Measurements from ENCODE around the gene FHIP1B. TPM values are rescaled to one million over a fixed set of nuclear protein-coding genes. Genes with fewer than 3 reads are reported as not detected.
"Not testable (repeated sequence)": the region's sequence is repeated elsewhere in the genome, so short reads cannot be mapped to it uniquely, and the experiment has no call there.

Gene FHIP1B
- total RNA-seq (ENCODE audit: unreplicated experiment): 25.3 TPM
- long read RNA-seq, partial matches to known transcripts: 1 of 4 reads
- long read RNA-seq, other reads (novel, unspliced or antisense): 3 of 4 reads

- peak within 1 kb of the TSS; percentile 97 for H3K4me3 Mint-ChIP-seq (ENCODE audit: unreplicated experiment)
- H3K27ac Mint-ChIP-seq (ENCODE audit: unreplicated experiment): peak within 1 kb of the TSS; percentile 83
- peak; percentile 99 for DNase-seq
These were observed at the start of gene FHIP1B for GRCh38 chr11:6234387-6235107. Gene FHIP1B, minus strand, starts transcription at chr11:6234636. Its CDS starts 10,120 bp downstream, at chr11:6224516.

DNA sequence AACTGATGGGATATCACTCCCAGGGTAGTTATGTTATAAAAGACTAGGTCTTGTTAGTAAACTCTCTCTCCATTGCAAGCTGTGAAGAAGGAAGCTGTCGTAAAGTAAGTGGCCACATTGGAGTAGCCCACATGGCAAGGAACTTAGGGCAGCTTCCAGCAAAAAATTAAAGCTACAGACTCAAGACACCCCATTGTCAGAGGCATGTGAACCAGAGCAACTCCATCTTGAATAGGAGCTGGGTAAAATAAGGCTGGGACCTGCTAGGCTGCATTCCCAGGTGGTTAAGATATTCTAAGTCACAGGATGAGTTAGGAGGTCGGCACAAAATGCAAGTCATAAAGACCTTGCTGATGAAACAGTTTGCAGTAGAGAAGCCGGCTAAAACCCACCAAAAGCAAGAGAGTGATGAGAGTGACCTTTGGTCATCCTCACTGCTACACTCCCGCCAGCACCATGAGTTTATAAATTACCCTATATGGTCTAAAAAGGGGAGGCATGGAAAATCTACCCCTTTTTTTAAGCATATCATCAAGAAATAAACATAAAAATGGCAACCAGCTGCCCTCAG, 49.1 kb upstream of the FHIP1B start:
- Mint-ChIP-seq H3K36me3 (ENCODE audit: unreplicated experiment) (no peaks in the 10 kb centered on the region), H3K9me3 (ENCODE audit: unreplicated experiment) (no peaks in the 10 kb centered on the region), H3K4me3 (ENCODE audit: unreplicated experiment) (no peak overlapping the region), H3K4me1 (ENCODE audit: low read depth, unreplicated experiment) (no peaks in the 10 kb centered on the region), H3K27ac (ENCODE audit: unreplicated experiment) (no peak overlapping the region), H3K27me3 (ENCODE audit: unreplicated experiment) (peaks cover 6% of the 10 kb centered on the region)
- no peak for DNase-seq
- no peak for TF ChIP-seq CTCF (IDR thresholded peaks at IDR 0.05; ENCODE audit: partially characterized antibody, unreplicated experiment)

More at GRCh38 chr11:6234387-6235107, at the start of gene FHIP1B:
- Mint-ChIP-seq H3K27me3 (ENCODE audit: unreplicated experiment) (peaks cover 5% of the 10 kb centered on the region), H3K4me1 (ENCODE audit: low read depth, unreplicated experiment) (peaks cover 2% of the 10 kb centered on the region), H3K9me3 (ENCODE audit: unreplicated experiment) (peaks cover 3% of the 10 kb centered on the region), H3K36me3 (ENCODE audit: unreplicated experiment) (no peaks in the 10 kb centered on the region)
- TF ChIP-seq CTCF (IDR thresholded peaks at IDR 0.05; ENCODE audit: partially characterized antibody, unreplicated experiment): no peak

DNA sequence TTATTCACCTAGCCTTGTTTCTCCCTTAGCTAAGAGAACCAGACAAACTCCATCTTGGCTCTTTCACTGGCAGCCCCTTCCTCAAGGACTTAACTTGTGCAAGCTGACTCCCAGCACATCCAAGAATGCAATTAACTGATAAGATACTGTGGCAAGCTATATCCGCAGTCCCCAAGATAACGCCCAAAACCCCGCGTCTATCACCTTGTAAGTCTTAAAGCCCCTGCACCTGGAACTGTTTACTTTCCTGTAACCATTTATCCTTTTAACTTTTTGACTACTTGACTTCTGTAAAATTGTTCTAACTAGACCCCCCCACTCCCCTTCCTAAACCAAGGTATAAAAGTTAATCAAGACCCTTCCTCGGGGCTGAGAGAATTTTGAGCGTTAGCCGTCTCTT, 46.4 kb upstream of the FHIP1B start:
- H3K27ac Mint-ChIP-seq (ENCODE audit: unreplicated experiment); H3K4me1 Mint-ChIP-seq (ENCODE audit: low read depth, unreplicated experiment); H3K4me3 Mint-ChIP-seq (ENCODE audit: unreplicated experiment); DNase-seq; H3K36me3 Mint-ChIP-seq (ENCODE audit: unreplicated experiment); H3K27me3 Mint-ChIP-seq (ENCODE audit: unreplicated experiment); H3K9me3 Mint-ChIP-seq (ENCODE audit: unreplicated experiment): not testable (repeated sequence)

GRCh38 chr11:6273188-6273587, 38.8 kb upstream of the FHIP1B start:
- Mint-ChIP-seq H3K4me3 (ENCODE audit: unreplicated experiment) (no peak overlapping the region), H3K27me3 (ENCODE audit: unreplicated experiment) (peaks cover 2% of the 10 kb centered on the region), H3K4me1 (ENCODE audit: low read depth, unreplicated experiment) (peaks cover 8% of the 10 kb centered on the region), H3K27ac (ENCODE audit: unreplicated experiment) (peak overlapping the region; percentile 14), H3K36me3 (ENCODE audit: unreplicated experiment) (no peaks in the 10 kb centered on the region), H3K9me3 (ENCODE audit: unreplicated experiment) (peaks cover 2% of the 10 kb centered on the region)
- TF ChIP-seq CTCF (IDR thresholded peaks at IDR 0.05; ENCODE audit: partially characterized antibody, unreplicated experiment): no peak
- DNase-seq: no peak

DNA sequence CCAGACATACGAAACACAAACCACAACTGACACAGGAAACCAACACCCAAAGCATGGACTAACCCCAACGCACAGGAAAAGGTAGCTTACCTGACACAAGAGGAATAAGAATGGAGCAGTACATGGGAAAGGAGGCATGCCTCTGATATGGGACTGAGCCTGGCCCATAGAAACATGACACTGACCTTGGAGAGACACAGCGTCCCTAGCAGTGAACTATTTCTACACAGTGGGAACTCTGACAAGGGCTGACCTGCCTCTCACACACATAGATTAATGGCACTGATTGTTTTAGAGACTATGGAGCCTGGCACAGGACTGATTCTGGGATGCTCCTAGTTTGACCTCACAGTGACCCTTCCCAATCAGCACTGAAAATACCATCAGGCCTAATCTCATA, 37.2 kb upstream of the FHIP1B start:
- DNase-seq: no peak
- no peaks in the 10 kb centered on the region for H3K9me3 Mint-ChIP-seq (ENCODE audit: unreplicated experiment)
- no peak overlapping the region for H3K4me3 Mint-ChIP-seq (ENCODE audit: unreplicated experiment)
- H3K27ac Mint-ChIP-seq (ENCODE audit: unreplicated experiment): no peak overlapping the region
- H3K27me3 Mint-ChIP-seq (ENCODE audit: unreplicated experiment): peaks cover 2% of the 10 kb centered on the region
- H3K36me3 Mint-ChIP-seq (ENCODE audit: unreplicated experiment): no peaks in the 10 kb centered on the region
- peaks cover 8% of the 10 kb centered on the region for H3K4me1 Mint-ChIP-seq (ENCODE audit: low read depth, unreplicated experiment)
- no peak for TF ChIP-seq CTCF (IDR thresholded peaks at IDR 0.05; ENCODE audit: partially characterized antibody, unreplicated experiment)
